ENCODE measurements around the gene ZFYVE9.

GRCh38 chr1:52125736-52126359 is 16.0 kb upstream of the ZFYVE9 start:
- TF ChIP-seq SIN3A (IDR thresholded peaks at IDR 0.05; ENCODE audit: low read depth) (no peak), EZH2phosphoT487 (IDR thresholded peaks at IDR 0.05; ENCODE audit: borderline replicate concordance) (no peak), RAD21 (IDR thresholded peaks at IDR 0.05; ENCODE audit: low read depth) (no peak), ZNF274 (IDR thresholded peaks at IDR 0.05; ENCODE audit: low read depth, low read length) (no peak)

Data from HCT116 (cell line).